ENCODE results near the gene MIGA1. TPM values are rescaled to one million over a fixed set of nuclear protein-coding genes. Genes with fewer than 3 reads are reported as not detected.

Gene MIGA1
- total RNA-seq, 1 donor from 2014 or later, result 11.2 TPM

- peaks cover 7% of the 10 kb centered on the region for H3K36me3 ChIP-seq
- H3K4me3 ChIP-seq, result no peak overlapping the region
- H3K9me3 ChIP-seq (replicated peaks), result no peaks in the 10 kb centered on the region
- no peaks in the 10 kb centered on the region for H3K4me1 ChIP-seq
- intact Hi-C loops (cut with micrococcal nuclease), result no loop called here
- H3K27ac ChIP-seq (replicated peaks), result no peak overlapping the region
- TF ChIP-seq, protein P1, sequence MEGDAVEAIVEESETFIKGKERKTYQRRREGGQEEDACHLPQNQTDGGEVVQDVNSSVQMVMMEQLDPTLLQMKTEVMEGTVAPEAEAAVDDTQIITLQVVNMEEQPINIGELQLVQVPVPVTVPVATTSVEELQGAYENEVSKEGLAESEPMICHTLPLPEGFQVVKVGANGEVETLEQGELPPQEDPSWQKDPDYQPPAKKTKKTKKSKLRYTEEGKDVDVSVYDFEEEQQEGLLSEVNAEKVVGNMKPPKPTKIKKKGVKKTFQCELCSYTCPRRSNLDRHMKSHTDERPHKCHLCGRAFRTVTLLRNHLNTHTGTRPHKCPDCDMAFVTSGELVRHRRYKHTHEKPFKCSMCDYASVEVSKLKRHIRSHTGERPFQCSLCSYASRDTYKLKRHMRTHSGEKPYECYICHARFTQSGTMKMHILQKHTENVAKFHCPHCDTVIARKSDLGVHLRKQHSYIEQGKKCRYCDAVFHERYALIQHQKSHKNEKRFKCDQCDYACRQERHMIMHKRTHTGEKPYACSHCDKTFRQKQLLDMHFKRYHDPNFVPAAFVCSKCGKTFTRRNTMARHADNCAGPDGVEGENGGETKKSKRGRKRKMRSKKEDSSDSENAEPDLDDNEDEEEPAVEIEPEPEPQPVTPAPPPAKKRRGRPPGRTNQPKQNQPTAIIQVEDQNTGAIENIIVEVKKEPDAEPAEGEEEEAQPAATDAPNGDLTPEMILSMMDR (IDR thresholded peaks at IDR 0.05; ENCODE audit: borderline replicate concordance), result no peak
- DNase-seq, result no peak
- no peaks in the 10 kb centered on the region for H3K27me3 ChIP-seq (ENCODE audit: low read depth)
Measured at GRCh38 chr1:77874804-77875445, 95.5 kb downstream of the MIGA1 start.

DNA sequence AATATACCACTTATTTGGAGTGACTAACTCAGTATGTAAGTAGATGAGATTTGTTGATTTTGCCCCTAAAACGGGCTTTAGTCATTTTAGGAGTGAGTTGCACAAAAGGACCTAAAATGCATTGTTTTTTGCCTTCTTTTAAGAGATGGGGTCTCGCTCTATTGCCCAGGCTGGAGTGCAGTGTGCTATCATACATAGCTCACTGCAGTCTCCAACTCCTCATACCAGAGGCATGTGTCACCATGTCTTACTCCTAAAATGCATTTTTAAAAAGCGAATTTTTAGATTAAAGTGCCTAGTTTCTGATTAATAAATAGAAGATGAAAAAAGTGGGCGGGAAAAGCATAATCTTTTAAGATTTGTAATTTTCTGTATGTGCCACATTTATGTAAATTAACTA is 97.4 kb downstream of the MIGA1 start:
- TF ChIP-seq, protein P1 (IDR thresholded peaks at IDR 0.05; ENCODE audit: borderline replicate concordance), result no peak
- intact Hi-C loops (cut with micrococcal nuclease), result no loop called here
- Histone ChIP-seq H3K27ac (replicated peaks) (no peak overlapping the region), H3K36me3 (peaks cover 2% of the 10 kb centered on the region), H3K4me3 (no peak overlapping the region), H3K4me1 (no peaks in the 10 kb centered on the region), H3K27me3 (ENCODE audit: low read depth) (no peaks in the 10 kb centered on the region), H3K9me3 (replicated peaks) (no peaks in the 10 kb centered on the region)
- no peak for DNase-seq

- Histone ChIP-seq H3K4me1 (no peaks in the 10 kb centered on the region), H3K27ac (replicated peaks) (no peak overlapping the region), H3K9me3 (replicated peaks) (no peaks in the 10 kb centered on the region), H3K27me3 (ENCODE audit: low read depth) (no peaks in the 10 kb centered on the region), H3K4me3 (no peak overlapping the region), H3K36me3 (peaks cover 2% of the 10 kb centered on the region)
- intact Hi-C loops (cut with micrococcal nuclease), result no loop called here
- TF ChIP-seq, protein P1 (IDR thresholded peaks at IDR 0.05; ENCODE audit: borderline replicate concordance), result no peak
- DNase-seq, result no peak
Measured at GRCh38 chr1:77881061-77881460, 101.6 kb downstream of the MIGA1 start.

DNA sequence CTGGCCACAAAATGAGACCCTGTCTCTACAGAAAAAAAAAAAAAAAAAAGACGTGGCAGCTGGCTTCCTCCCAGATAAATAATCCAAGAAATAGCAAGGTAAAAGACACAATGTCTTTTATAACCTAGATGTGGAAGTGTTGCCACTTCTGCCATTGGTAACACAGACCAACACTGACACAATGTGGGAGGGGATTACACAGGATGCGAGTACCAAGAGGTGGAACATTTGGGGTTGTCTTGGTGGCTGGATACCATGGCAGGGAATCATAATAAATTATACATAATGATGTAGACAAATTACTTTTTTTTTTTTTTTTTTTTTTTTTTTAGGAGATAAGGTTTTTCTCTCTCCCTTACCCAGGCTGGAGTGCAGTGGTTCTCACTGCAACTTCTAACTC is 103.0 kb downstream of the MIGA1 start:
- intact Hi-C loops (cut with micrococcal nuclease), result no loop called here

GRCh38 chr1:77888081-77888780 is 108.8 kb downstream of the MIGA1 start, which contains the start of gene NEXN:
Gene NEXN (plus strand): TSS chr1:77888624. CDS start chr1:77916107, 27,483 bp downstream.
- peaks cover 14% of the 10 kb centered on the region for H3K36me3 ChIP-seq
- H3K27me3 ChIP-seq (ENCODE audit: low read depth), result no peaks in the 10 kb centered on the region
- intact Hi-C loops (cut with micrococcal nuclease), result loop anchor here (5.0 kb wide), 1 partner anchor 56 kb away; no protein-coding TSS in a partner anchor
- H3K4me3 ChIP-seq, result peak within 1 kb of the TSS; percentile 85
- no peaks in the 10 kb centered on the region for H3K9me3 ChIP-seq (replicated peaks)
- peaks cover 31% of the 10 kb centered on the region for H3K4me1 ChIP-seq
- TF ChIP-seq, protein P1 (IDR thresholded peaks at IDR 0.05; ENCODE audit: borderline replicate concordance), result no peak
- peak; percentile 90 for DNase-seq
- peak within 1 kb of the TSS; percentile 98 for H3K27ac ChIP-seq (replicated peaks)

More for the DNA sequence above, 103.0 kb downstream of the MIGA1 start:
- TF ChIP-seq, protein P1 (IDR thresholded peaks at IDR 0.05; ENCODE audit: borderline replicate concordance), result no peak
- no peak for DNase-seq
- Histone ChIP-seq H3K27me3 (ENCODE audit: low read depth) (no peaks in the 10 kb centered on the region), H3K4me1 (peaks cover 6% of the 10 kb centered on the region), H3K36me3 (peaks cover 2% of the 10 kb centered on the region), H3K27ac (replicated peaks) (no peak overlapping the region), H3K4me3 (no peak overlapping the region), H3K9me3 (replicated peaks) (no peaks in the 10 kb centered on the region)

Measured in left ventricle myocardium inferior (tissue), 1 donor.